ENCODE results near the gene SNTG2. TPM values are rescaled to one million over a fixed set of nuclear protein-coding genes. Genes with fewer than 3 reads are reported as not detected.

The SNTG2 gene
- total and polyA plus RNA-seq, 2 donors (not counting 3 experiments of a cell fraction or from before 2014, with no cell fraction given), result not detected

DNA sequence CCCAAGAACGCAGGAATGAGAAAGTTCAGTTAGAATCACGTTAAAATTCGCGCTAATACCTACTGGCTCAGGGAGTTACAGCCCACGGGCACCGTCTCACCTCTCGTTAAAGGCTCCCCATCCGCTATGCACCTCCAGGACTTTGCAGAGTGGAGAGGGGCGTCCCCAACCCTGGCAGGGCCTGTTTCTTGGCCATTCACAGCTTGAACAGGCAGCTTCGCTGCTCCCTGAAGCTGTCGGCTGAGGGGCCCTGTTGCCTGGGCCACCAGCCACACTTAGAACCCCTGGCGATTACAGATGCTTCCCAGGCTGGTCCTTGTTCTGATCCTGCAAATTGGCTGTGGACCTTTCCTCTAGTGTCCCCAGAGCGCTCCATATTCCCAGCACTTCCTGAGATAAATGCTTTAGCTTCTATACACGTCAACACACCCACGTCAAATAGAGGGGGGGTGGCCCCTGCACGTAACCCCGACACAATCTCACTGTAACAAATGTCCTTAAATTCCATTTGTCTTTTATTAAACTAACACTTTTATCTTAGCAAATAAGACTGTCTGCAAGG, 16.8 kb upstream of the SNTG2 start:
- no peak overlapping the region for H3K4me2 ChIP-seq (ENCODE audit: insufficient read depth, low read length)
- POLR2A ChIA-PET, result no interaction called here
- no peak overlapping the region for H3K9ac ChIP-seq (replicated peaks; ENCODE audit: extremely low read depth, insufficient read depth, low read length)
- no peaks in the 10 kb centered on the region for H3K79me2 ChIP-seq (ENCODE audit: control insufficient read depth, insufficient read depth, low read length)
- no peak for TF ChIP-seq JUN (IDR thresholded peaks at IDR 0.05; ENCODE audit: borderline replicate concordance, insufficient read depth, insufficient read length, low read depth)
- TF ChIP-seq, protein P1, sequence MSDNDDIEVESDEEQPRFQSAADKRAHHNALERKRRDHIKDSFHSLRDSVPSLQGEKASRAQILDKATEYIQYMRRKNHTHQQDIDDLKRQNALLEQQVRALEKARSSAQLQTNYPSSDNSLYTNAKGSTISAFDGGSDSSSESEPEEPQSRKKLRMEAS (IDR thresholded peaks at IDR 0.05; ENCODE audit: insufficient read depth, insufficient read length), result no peak
- no peaks in the 10 kb centered on the region for H3K27me3 ChIP-seq (ENCODE audit: control insufficient read depth in 2 of 2, insufficient read depth in 2 of 2, low read length in 2 of 2)
- H2AFZ ChIP-seq (ENCODE audit: low read depth, low read length), result no peak overlapping the region
- H3K9me3 ChIP-seq (replicated peaks; ENCODE audit: control insufficient read depth, insufficient read depth, low read length), result peaks cover 4% of the 10 kb centered on the region
- no peaks in the 10 kb centered on the region for H3K36me3 ChIP-seq (ENCODE audit: control insufficient read depth in 2 of 2, extremely low read depth in 1 of 2, insufficient read depth in 2 of 2, low read length in 2 of 2)
- intact Hi-C loops (cut with micrococcal nuclease) (no loop called here), dilution Hi-C loops (cut with MboI; ENCODE audit: extremely low pct_ligation_motif_present, low sequenced_read_pairs) (no loop called here)
- BruUV-seq (replicated peaks), result no TSS peak
- no peak for FAIRE-seq
- H3K9me1 ChIP-seq (replicated peaks; ENCODE audit: control insufficient read depth, extremely low read depth, insufficient read depth, low read length), result no peaks in the 10 kb centered on the region
- no peak overlapping the region for H3K4me3 ChIP-seq (replicated peaks in 1 of 3; ENCODE audit: insufficient read depth in 1 of 3, low read depth in 1 of 3, low read length in 3 of 3)
- CTCF ChIA-PET, result no interaction called here
- H3K27ac ChIP-seq (ENCODE audit: insufficient read depth, low read depth, low read length), result no peak overlapping the region
- H3K4me1 ChIP-seq (ENCODE audit: control insufficient read depth, extremely low read depth, insufficient read depth, low read length), result no peaks in the 10 kb centered on the region
- no peak for DNase-seq (ENCODE audit: low read depth, low spot score)
- H4K20me1 ChIP-seq (replicated peaks; ENCODE audit: control insufficient read depth, extremely low read depth, insufficient read depth, low read length), result no peaks in the 10 kb centered on the region

DNA sequence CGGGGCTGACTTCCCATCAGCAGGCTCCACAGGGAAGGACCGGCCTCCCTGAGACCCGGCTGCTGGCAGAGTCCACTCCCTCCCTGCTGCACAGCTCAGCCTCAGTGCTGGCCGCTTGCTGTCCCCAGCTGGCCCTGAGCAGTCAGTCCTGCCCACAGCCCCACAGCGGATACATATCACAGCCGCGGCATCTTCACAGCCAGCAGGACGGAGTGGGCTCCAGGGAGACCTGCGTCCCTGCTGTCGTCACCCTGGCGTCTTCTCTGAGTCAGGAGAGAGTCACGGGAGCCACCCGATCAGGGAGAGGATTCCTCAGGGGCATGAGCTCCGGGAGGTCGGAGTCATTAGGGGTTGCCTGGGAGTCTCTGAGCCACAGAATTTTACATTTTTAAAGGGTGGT, 13.1 kb upstream of the SNTG2 start:
- FAIRE-seq, result no peak
- POLR2A ChIA-PET, result no interaction called here
- Histone ChIP-seq H3K27ac (ENCODE audit: insufficient read depth, low read depth, low read length) (no peak overlapping the region), H3K4me1 (ENCODE audit: control insufficient read depth, extremely low read depth, insufficient read depth, low read length) (no peaks in the 10 kb centered on the region), H3K4me2 (ENCODE audit: insufficient read depth, low read length) (no peak overlapping the region), H3K4me3 (replicated peaks in 1 of 3; ENCODE audit: insufficient read depth in 1 of 3, low read depth in 1 of 3, low read length in 3 of 3) (no peak overlapping the region), H3K9me1 (replicated peaks; ENCODE audit: control insufficient read depth, extremely low read depth, insufficient read depth, low read length) (no peaks in the 10 kb centered on the region), H3K9me3 (replicated peaks; ENCODE audit: control insufficient read depth, insufficient read depth, low read length) (peaks cover 3% of the 10 kb centered on the region), H3K27me3 (ENCODE audit: control insufficient read depth in 2 of 2, insufficient read depth in 2 of 2, low read length in 2 of 2) (no peaks in the 10 kb centered on the region), H3K36me3 (ENCODE audit: control insufficient read depth in 2 of 2, extremely low read depth in 1 of 2, insufficient read depth in 2 of 2, low read length in 2 of 2) (no peaks in the 10 kb centered on the region), H3K79me2 (ENCODE audit: control insufficient read depth, insufficient read depth, low read length) (no peaks in the 10 kb centered on the region), H4K20me1 (replicated peaks; ENCODE audit: control insufficient read depth, extremely low read depth, insufficient read depth, low read length) (no peaks in the 10 kb centered on the region), H3K9ac (replicated peaks; ENCODE audit: extremely low read depth, insufficient read depth, low read length) (no peak overlapping the region), H2AFZ (ENCODE audit: low read depth, low read length) (no peak overlapping the region)
- TF ChIP-seq EZH2 (IDR thresholded peaks at IDR 0.05; ENCODE audit: borderline replicate concordance, low read depth, low read length, severe bottlenecking) (no peak), POLR2AphosphoS5 (IDR thresholded peaks at IDR 0.05; ENCODE audit: insufficient read depth, low read depth, low read length) (no peak), POLR2A (IDR thresholded peaks at IDR 0.05; ENCODE audit: low read depth, low read length) (no peak), FOS (IDR thresholded peaks at IDR 0.05; ENCODE audit: borderline replicate concordance, insufficient read depth, low read length) (no peak), MYC (IDR thresholded peaks at IDR 0.05; ENCODE audit: low read depth, low read length) (no peak)
- TF ChIP-seq, protein P1 (IDR thresholded peaks at IDR 0.05; ENCODE audit: insufficient read depth, insufficient read length), result no peak
- no peak for DNase-seq (ENCODE audit: low read depth, low spot score)
- intact Hi-C loops (cut with micrococcal nuclease) (no loop called here), dilution Hi-C loops (cut with MboI; ENCODE audit: extremely low pct_ligation_motif_present, low sequenced_read_pairs) (no loop called here)
- no TSS peak for BruUV-seq (replicated peaks)
- CTCF ChIA-PET, result no interaction called here
